PC-9 (cell line): ENCODE results near the gene GPATCH3. TPM values are rescaled to one million over a fixed set of nuclear protein-coding genes. Genes with fewer than 3 reads are reported as not detected.
A peak's percentile ranks its signal among the peaks of the same experiment; 100 is the strongest.

ENCODE experiments used
- BruUV-seq: library from RNA; stranded (reverse); fragments of 400-500 nt; replicated peaks from 2 replicates; lab custom pipeline; 2021; lab: Mats Ljungman, UMichigan
- CTCF ChIA-PET: fragments of 300-600 bp; sonication (Branson Sonifier 250); formaldehyde crosslinking; loops from one replicate; lab custom pipeline; 2022; ENCODE audit warnings: antibody characterized with exemption; lab: Charles Lee
- POLR2A ChIA-PET: fragments of 300-600 bp; sonication (Branson Sonifier 250); formaldehyde crosslinking; loops from one replicate; lab custom pipeline; 2022; ENCODE audit warnings: antibody characterized with exemption; ENCODE audit not compliant: unreplicated experiment; lab: Charles Lee
- DNase-seq, 2 experiments: peaks; one replicate each; pipeline versions ENCODE4 v3.0.0 to v3.0.0-alpha.2; 2015 to 2022; ENCODE audit warnings: mixed read lengths in 1 of 2
- H2AFZ ChIP-seq: fragments of 200-600 bp; sonication (generic); 2 replicates; pipeline ENCODE4 v1.8.1; 2017; ENCODE audit warnings: antibody characterized with exemption
- H3F3A ChIP-seq: fragments of 200-600 bp; sonication (generic); 2 replicates; pipeline ENCODE4 v1.8.1; 2017; ENCODE audit warnings: antibody characterized with exemption, mild to moderate bottlenecking, low read depth; ENCODE audit not compliant: insufficient read depth
- H3K27ac ChIP-seq: fragments of 200-600 bp; sonication (generic); 2 replicates; pipeline ENCODE4 v1.6.1; 2016; ENCODE audit warnings: mixed run types
- H3K27me3 ChIP-seq: fragments of 200-600 bp; sonication (generic); 2 replicates; pipeline ENCODE4 v1.6.1; 2016; ENCODE audit warnings: low read depth, mixed run types; ENCODE audit not compliant: insufficient read depth
- H3K36me3 ChIP-seq: fragments of 200-600 bp; sonication (generic); 2 replicates; pipeline ENCODE4 v1.6.1; 2016; ENCODE audit warnings: low read depth, mixed run types
- H3K4me1 ChIP-seq: fragments of 200-600 bp; sonication (generic); replicated peaks from 2 replicates; pipeline ENCODE4 v1.6.1; 2016; ENCODE audit warnings: mixed run types; ENCODE audit not compliant: insufficient read depth
- H3K4me2 ChIP-seq: fragments of 200-600 bp; sonication (generic); 2 replicates; pipeline ENCODE4 v1.6.1; 2017; ENCODE audit warnings: mixed run types
- H3K4me3 ChIP-seq: fragments of 200-600 bp; sonication (generic); 2 replicates; pipeline ENCODE4 v1.6.1; 2016; ENCODE audit warnings: mixed run types
- H3K79me2 ChIP-seq: fragments of 200-600 bp; sonication (generic); 2 replicates; pipeline ENCODE4 v1.6.1; 2017; ENCODE audit warnings: low read depth, mixed run types
- H3K9me2 ChIP-seq: fragments of 200-600 bp; sonication (generic); 2 replicates; pipeline ENCODE4 v1.8.1; 2017; ENCODE audit warnings: mild to moderate bottlenecking; ENCODE audit not compliant: insufficient read depth
- H3K9me3 ChIP-seq: fragments of 200-600 bp; sonication (generic); 2 replicates; pipeline ENCODE4 v1.8.1; 2016; ENCODE audit warnings: low read depth; ENCODE audit not compliant: insufficient read depth
- H4K20me1 ChIP-seq: fragments of 200-600 bp; sonication (generic); 2 replicates; pipeline ENCODE4 v1.8.1; 2017; ENCODE audit not compliant: insufficient read depth
- EZH2 ChIP-seq: fragments of 200-600 bp; sonication (generic); IDR thresholded peaks from 2 replicates; pipeline ENCODE4 v1.8.0; 2017; ENCODE audit warnings: antibody characterized with exemption, low read depth
- intact Hi-C: fragments of 100-400 bp; cut with micrococcal nuclease; formaldehyde crosslinking; loops from one replicate; pipeline ENCODE4 v1.10.0; 2022; ENCODE audit not compliant: unreplicated experiment
- total RNA-seq: library from RNA; stranded (reverse); gene quantifications from 2 replicates; pipeline ENCODE4 v1.2.3, GENCODE V29; 2021
- TF ChIP-seq, protein P1 (sequence below): fragments of 200-600 bp; sonication (generic); conservative IDR thresholded peaks from 2 replicates; pipeline ENCODE4 v1.6.1; 2017; ENCODE audit warnings: mixed run types, antibody characterized with exemption, mild to moderate bottlenecking, moderate library complexity

The GPATCH3 gene
- total RNA-seq, 1 experiment from 2014 or later = 13.1 TPM

- no peak for DNase-seq
- no peak overlapping the region for H3K4me3 ChIP-seq
- no peak overlapping the region for H3K4me2 ChIP-seq
- no peaks in the 10 kb centered on the region for H3K9me2 ChIP-seq
- TF ChIP-seq, protein P1, sequence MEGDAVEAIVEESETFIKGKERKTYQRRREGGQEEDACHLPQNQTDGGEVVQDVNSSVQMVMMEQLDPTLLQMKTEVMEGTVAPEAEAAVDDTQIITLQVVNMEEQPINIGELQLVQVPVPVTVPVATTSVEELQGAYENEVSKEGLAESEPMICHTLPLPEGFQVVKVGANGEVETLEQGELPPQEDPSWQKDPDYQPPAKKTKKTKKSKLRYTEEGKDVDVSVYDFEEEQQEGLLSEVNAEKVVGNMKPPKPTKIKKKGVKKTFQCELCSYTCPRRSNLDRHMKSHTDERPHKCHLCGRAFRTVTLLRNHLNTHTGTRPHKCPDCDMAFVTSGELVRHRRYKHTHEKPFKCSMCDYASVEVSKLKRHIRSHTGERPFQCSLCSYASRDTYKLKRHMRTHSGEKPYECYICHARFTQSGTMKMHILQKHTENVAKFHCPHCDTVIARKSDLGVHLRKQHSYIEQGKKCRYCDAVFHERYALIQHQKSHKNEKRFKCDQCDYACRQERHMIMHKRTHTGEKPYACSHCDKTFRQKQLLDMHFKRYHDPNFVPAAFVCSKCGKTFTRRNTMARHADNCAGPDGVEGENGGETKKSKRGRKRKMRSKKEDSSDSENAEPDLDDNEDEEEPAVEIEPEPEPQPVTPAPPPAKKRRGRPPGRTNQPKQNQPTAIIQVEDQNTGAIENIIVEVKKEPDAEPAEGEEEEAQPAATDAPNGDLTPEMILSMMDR = no peak
- TF ChIP-seq EZH2 = no peak
- no peaks in the 10 kb centered on the region for H3K27me3 ChIP-seq
- CTCF ChIA-PET = no interaction called here
- no peaks in the 10 kb centered on the region for H3K4me1 ChIP-seq
- BruUV-seq = no TSS peak
- H3K27ac ChIP-seq = no peak overlapping the region
- H2AFZ ChIP-seq = no peak overlapping the region
- POLR2A ChIA-PET = no interaction called here
- intact Hi-C loops = no loop called here
- no peaks in the 10 kb centered on the region for H3K36me3 ChIP-seq
- H4K20me1 ChIP-seq = peaks cover 12% of the 10 kb centered on the region; the same call in 1 of the 2 replicates
- H3K79me2 ChIP-seq = 0 out of 2 replicates have a peak, but pooled peaks cover 12% of the 10 kb centered on the region
- H3F3A ChIP-seq = no peaks in the 10 kb centered on the region; the same call in 1 of the 2 replicates
- no peaks in the 10 kb centered on the region for H3K9me3 ChIP-seq
Observed at GRCh38 chr1:26936823-26937222, 36.6 kb upstream of the GPATCH3 start.

GRCh38 chr1:26932531-26932930, 32.3 kb upstream of the GPATCH3 start:
- Histone ChIP-seq H3K27me3 (no peaks in the 10 kb centered on the region), H3K36me3 (0 out of 2 replicates have a peak, but pooled peaks cover 9% of the 10 kb centered on the region), H3K79me2 (0 out of 2 replicates have a peak, but pooled peaks cover 11% of the 10 kb centered on the region), H4K20me1 (no peaks in the 10 kb centered on the region; the same call in 1 of the 2 replicates), H2AFZ (no peak overlapping the region), H3K27ac (no peak overlapping the region), H3F3A (no peaks in the 10 kb centered on the region; the same call in 1 of the 2 replicates), H3K9me3 (no peaks in the 10 kb centered on the region), H3K4me3 (no peak overlapping the region), H3K4me1 (no peaks in the 10 kb centered on the region), H3K4me2 (no peak overlapping the region), H3K9me2 (no peaks in the 10 kb centered on the region)
- DNase-seq = no peak
- CTCF ChIA-PET = no interaction called here
- TF ChIP-seq, protein P1 = no peak
- no peak for TF ChIP-seq EZH2
- BruUV-seq = no TSS peak
- intact Hi-C loops = no loop called here
- POLR2A ChIA-PET = no interaction called here

DNA sequence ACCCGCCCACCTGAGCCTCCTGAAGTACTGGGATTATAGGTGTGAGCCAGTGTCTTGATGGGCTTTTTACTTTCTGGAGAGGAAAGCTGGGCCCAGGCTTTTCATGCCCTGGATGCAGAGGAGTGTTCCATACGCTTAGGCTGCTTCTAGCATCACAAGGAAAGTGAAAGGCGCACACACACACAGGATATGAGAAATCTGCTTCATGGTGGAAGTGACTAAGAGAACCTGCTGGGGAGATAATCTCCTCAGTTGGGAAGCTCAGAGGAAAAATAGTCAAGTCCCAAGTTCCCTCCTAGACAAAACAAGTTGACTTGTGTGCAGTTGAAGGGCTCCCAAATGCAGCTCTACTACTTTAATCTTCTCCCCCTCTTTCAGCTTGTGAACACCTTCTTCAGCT, 23.4 kb upstream of the GPATCH3 start:
- peaks cover 19% of the 10 kb centered on the region; the same call in 1 of the 2 replicates for H3K36me3 ChIP-seq
- no peak overlapping the region for H3K27ac ChIP-seq
- no peak for DNase-seq
- H2AFZ ChIP-seq = no peak overlapping the region
- H3K4me3 ChIP-seq = no peak overlapping the region
- ChIA-PET CTCF (interaction anchor here (0.6 kb wide), 1 partner anchor 109 kb away, joined by 3 read pairs; no protein-coding TSS in a partner anchor), POLR2A (no interaction called here)
- peaks cover 44% of the 10 kb centered on the region for H3K79me2 ChIP-seq
- H3K4me1 ChIP-seq = peaks cover 12% of the 10 kb centered on the region
- TF ChIP-seq, protein P1 = no peak
- TF ChIP-seq EZH2 = no peak
- no peaks in the 10 kb centered on the region for H3K9me3 ChIP-seq
- intact Hi-C loops = no loop called here
- peak overlapping the region; percentile 82; the same call in 1 of the 2 replicates for H3K4me2 ChIP-seq
- no peaks in the 10 kb centered on the region for H3K9me2 ChIP-seq
- no peaks in the 10 kb centered on the region for H3F3A ChIP-seq
- H4K20me1 ChIP-seq = peaks cover 20% of the 10 kb centered on the region
- no TSS peak for BruUV-seq
- H3K27me3 ChIP-seq = no peaks in the 10 kb centered on the region
